Measurements from ENCODE around the gene NEK6. TPM values are rescaled to one million over a fixed set of nuclear protein-coding genes. Genes with fewer than 3 reads are reported as not detected.
A peak's percentile ranks its signal among the peaks of the same experiment; 100 is the strongest.

The NEK6 gene
- total RNA-seq, 3 donors from 2014 or later (not counting 1 experiment from before 2014, with no cell fraction given): 25.0 to 34.9 (median 33.0) TPM

DNA sequence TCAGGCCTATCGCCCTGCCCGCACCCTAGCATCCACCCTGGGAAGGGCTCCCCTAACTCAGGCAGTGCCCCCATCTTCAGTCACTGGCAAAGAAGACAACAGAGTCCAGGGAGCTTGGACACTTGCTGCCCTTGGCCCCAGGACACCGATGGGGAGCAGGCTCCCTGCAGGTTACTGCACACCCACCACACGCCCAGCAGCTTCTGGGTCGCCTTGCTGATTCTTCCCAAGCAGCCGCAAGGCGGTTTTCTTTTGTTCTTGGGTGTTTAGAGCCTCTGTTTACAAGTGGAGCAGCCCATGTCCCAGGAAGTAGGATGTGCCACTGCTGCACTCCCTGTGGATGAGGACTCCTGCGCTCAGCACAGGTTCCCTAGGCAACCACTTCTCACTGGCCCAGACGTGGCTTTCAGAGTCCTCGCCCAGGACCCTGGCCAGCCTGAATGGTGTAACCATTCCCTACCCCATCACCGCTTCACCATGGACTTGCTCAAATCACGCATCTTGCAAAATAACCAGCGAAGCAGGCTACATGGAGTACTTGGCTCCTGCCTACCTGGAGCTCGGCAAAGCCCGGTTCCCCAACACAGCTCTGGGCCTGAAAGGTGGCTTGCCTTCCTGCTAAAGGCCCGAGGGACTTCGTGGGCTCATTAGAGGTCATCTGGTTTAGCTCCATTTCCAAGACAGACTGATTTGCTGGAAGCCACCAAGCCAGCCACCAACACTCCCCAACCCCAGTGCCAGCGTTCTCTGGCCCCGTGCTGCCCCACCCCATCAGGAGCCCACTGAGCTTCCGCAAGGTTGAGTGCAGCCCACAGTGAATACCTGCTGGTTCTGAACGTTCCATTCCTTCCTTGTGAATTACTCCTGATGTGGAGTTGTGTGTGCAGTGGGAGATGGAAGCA is 97.5 kb downstream of the NEK6 start:
- Histone ChIP-seq H3K27me3 (ENCODE audit: control insufficient read depth, insufficient read depth, low read length) (no peaks in the 10 kb centered on the region), H3K27ac (ENCODE audit: low read length) (no peak overlapping the region), H3K4me1 (ENCODE audit: control insufficient read depth, insufficient read depth, low read length) (peaks cover 20% of the 10 kb centered on the region), H3K36me3 (ENCODE audit: control insufficient read depth, insufficient read depth, low read length) (peaks cover 52% of the 10 kb centered on the region), H3K4me3 (ENCODE audit: low read length) (no peak overlapping the region), H3K9me3 (ENCODE audit: control insufficient read depth, insufficient read depth, low read length) (no peaks in the 10 kb centered on the region)
- Mint-ChIP-seq H3K9me3 (no peaks in the 10 kb centered on the region), H3K36me3 (no peaks in the 10 kb centered on the region), H3K4me3 (no peak overlapping the region), H3K4me1 (peaks cover 30 to 38% of the 10 kb centered on the region in 2 donors), H3K27me3 (ENCODE audit: low read depth in 2 of 2) (no peaks in the 10 kb centered on the region), H3K27ac (peak overlapping the region in 1 of 2 donors; percentile 27)
- WGBS (ENCODE audit: insufficient coverage): 96% methylated on average over 21 of the region's 21 CpGs
- ATAC-seq (no peak), DNase-seq (no peak)
- intact Hi-C loops (cut with micrococcal nuclease): no loop called here
- TF ChIP-seq, protein P1, sequence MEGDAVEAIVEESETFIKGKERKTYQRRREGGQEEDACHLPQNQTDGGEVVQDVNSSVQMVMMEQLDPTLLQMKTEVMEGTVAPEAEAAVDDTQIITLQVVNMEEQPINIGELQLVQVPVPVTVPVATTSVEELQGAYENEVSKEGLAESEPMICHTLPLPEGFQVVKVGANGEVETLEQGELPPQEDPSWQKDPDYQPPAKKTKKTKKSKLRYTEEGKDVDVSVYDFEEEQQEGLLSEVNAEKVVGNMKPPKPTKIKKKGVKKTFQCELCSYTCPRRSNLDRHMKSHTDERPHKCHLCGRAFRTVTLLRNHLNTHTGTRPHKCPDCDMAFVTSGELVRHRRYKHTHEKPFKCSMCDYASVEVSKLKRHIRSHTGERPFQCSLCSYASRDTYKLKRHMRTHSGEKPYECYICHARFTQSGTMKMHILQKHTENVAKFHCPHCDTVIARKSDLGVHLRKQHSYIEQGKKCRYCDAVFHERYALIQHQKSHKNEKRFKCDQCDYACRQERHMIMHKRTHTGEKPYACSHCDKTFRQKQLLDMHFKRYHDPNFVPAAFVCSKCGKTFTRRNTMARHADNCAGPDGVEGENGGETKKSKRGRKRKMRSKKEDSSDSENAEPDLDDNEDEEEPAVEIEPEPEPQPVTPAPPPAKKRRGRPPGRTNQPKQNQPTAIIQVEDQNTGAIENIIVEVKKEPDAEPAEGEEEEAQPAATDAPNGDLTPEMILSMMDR (IDR thresholded peaks at IDR 0.05): no peak

DNA sequence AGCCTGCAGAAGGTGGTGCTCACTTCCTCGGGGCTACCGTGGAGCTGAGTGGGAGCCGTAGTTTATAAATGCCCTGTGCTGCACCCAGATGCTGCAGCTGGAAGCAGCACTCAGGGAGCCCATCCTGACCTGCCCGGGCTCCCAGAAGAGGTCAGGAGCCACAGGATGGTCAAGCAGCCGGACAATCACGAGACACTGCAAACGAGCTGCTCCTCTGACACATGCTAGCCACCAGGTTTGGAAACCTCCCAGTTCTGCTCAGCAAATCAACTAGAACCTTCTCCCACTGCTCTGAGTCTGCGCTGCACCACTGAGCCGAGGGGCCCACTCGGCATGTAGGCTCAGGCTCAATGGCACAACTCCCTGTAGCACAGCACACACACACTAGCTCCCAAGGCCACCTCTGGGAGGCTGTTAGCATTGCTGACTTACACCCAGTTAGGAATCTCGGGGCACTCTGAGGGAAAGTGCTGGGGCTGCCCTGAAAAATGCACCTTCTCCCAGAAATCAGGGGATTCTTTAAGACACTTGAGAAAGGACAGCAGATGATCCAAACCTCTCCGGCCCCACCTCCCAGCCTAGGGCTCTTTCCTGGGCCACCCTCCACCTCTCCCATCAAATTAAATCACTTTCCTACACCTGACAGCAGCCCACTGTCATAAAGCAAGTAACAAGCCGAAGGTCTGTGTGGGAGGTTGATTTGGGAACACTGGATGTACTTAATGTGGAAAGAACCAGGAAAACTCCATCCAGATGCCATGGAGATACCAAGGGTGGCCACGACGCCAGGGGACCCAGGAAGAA is 98.4 kb downstream of the NEK6 start:
- Mint-ChIP-seq H3K9me3 (no peaks in the 10 kb centered on the region), H3K27ac (peak overlapping the region; percentile 27 to 50), H3K27me3 (ENCODE audit: low read depth in 2 of 2) (no peaks in the 10 kb centered on the region), H3K4me1 (peaks cover 38 to 46% of the 10 kb centered on the region in 2 donors), H3K4me3 (no peak overlapping the region), H3K36me3 (no peaks in the 10 kb centered on the region)
- Histone ChIP-seq H3K4me1 (ENCODE audit: control insufficient read depth, insufficient read depth, low read length) (peaks cover 20% of the 10 kb centered on the region), H3K36me3 (ENCODE audit: control insufficient read depth, insufficient read depth, low read length) (peaks cover 45% of the 10 kb centered on the region), H3K4me3 (ENCODE audit: low read length) (no peak overlapping the region), H3K27me3 (ENCODE audit: control insufficient read depth, insufficient read depth, low read length) (no peaks in the 10 kb centered on the region), H3K9me3 (ENCODE audit: control insufficient read depth, insufficient read depth, low read length) (no peaks in the 10 kb centered on the region), H3K27ac (ENCODE audit: low read length) (no peak overlapping the region)
- intact Hi-C loops (cut with micrococcal nuclease): no loop called here
- 90% methylated on average over 15 of the region's 15 CpGs for WGBS (ENCODE audit: insufficient coverage)
- TF ChIP-seq, protein P1 (IDR thresholded peaks at IDR 0.05): no peak
- ATAC-seq: no peak
- no peak for DNase-seq

- peaks cover 45 to 48% of the 10 kb centered on the region in 2 donors for H3K4me1 Mint-ChIP-seq
- H3K4me3 Mint-ChIP-seq: no peak overlapping the region
These were observed 99.1 kb downstream of the NEK6 start for GRCh38 chr9:124356745-124357390.

More at GRCh38 chr9:124356745-124357390, 99.1 kb downstream of the NEK6 start:
- intact Hi-C loops (cut with micrococcal nuclease): no loop called here
- Histone ChIP-seq H3K4me1 (ENCODE audit: control insufficient read depth, insufficient read depth, low read length) (peaks cover 20% of the 10 kb centered on the region), H3K36me3 (ENCODE audit: control insufficient read depth, insufficient read depth, low read length) (peaks cover 38% of the 10 kb centered on the region), H3K4me3 (ENCODE audit: low read length) (no peak overlapping the region), H3K27me3 (ENCODE audit: control insufficient read depth, insufficient read depth, low read length) (no peaks in the 10 kb centered on the region), H3K9me3 (ENCODE audit: control insufficient read depth, insufficient read depth, low read length) (no peaks in the 10 kb centered on the region), H3K27ac (ENCODE audit: low read length) (no peak overlapping the region)
- TF ChIP-seq, protein P1 (IDR thresholded peaks at IDR 0.05): no peak
- Mint-ChIP-seq H3K9me3 (no peaks in the 10 kb centered on the region), H3K27me3 (ENCODE audit: low read depth in 2 of 2) (no peaks in the 10 kb centered on the region), H3K27ac (peak overlapping the region; percentile 46 to 50), H3K36me3 (no peaks in the 10 kb centered on the region)
- 85% methylated on average over 17 of the region's 19 CpGs for WGBS (ENCODE audit: insufficient coverage)
- ATAC-seq (no peak), DNase-seq (no peak)
